Caco-2 (cell line): ENCODE results near the gene STAG1. TPM values are rescaled to one million over a fixed set of nuclear protein-coding genes. Genes with fewer than 3 reads are reported as not detected.
"Not testable (repeated sequence)": the region's sequence is repeated elsewhere in the genome, so short reads cannot be mapped to it uniquely, and the experiment has no call there.

ENCODE experiments used
- BruUV-seq: library from RNA; stranded (reverse); fragments of 400-500 nt; replicated peaks from 2 replicates; lab custom pipeline; 2021; lab: Mats Ljungman, UMichigan
- CTCF ChIA-PET: fragments of 300-600 bp; sonication (Branson Sonifier 250); formaldehyde crosslinking; loops from one replicate; lab custom pipeline; 2022; ENCODE audit warnings: antibody characterized with exemption; lab: Charles Lee
- POLR2A ChIA-PET: fragments of 300-600 bp; sonication (Branson Sonifier 250); formaldehyde crosslinking; loops from one replicate; lab custom pipeline; 2022; ENCODE audit warnings: antibody characterized with exemption; lab: Charles Lee
- DNase-seq, 2 experiments: peaks; one replicate each; pipeline versions ENCODE4 v3.0.0 to v3.0.0-alpha.2; 2020 to 2022
- H3K27me3 ChIP-seq: replicated peaks from 2 replicates; pipeline ENCODE4 v1.6.0; 2011; ENCODE audit warnings: low read length; ENCODE audit not compliant: control insufficient read depth, insufficient read depth
- H3K36me3 ChIP-seq: 2 replicates; pipeline ENCODE4 v1.5.1; 2011; ENCODE audit warnings: low read length; ENCODE audit not compliant: control insufficient read depth, insufficient read depth
- H3K4me1 ChIP-seq: fragments of 250-450 bp; sonication (Bioruptor Pico); 2 replicates; pipeline ENCODE4 v1.5.1; 2020; ENCODE audit warnings: mild to moderate bottlenecking
- H3K4me3 ChIP-seq: 2 replicates; pipeline ENCODE4 v1.5.1; 2011; ENCODE audit warnings: low read depth, mild to moderate bottlenecking, control low read depth, low read length
- H3K9me3 ChIP-seq: fragments of 250-450 bp; sonication (Bioruptor Pico); 2 replicates; pipeline ENCODE4 v1.5.1; 2020; ENCODE audit warnings: mild to moderate bottlenecking, moderate library complexity
- H3K27ac Mint-ChIP-seq: one replicate; pipeline ENCODE4 v1.8.0; 2022; ENCODE audit warnings: mixed read lengths; ENCODE audit not compliant: unreplicated experiment
- H3K27me3 Mint-ChIP-seq: one replicate; pipeline ENCODE4 v1.8.0; 2022; ENCODE audit warnings: mixed read lengths; ENCODE audit not compliant: insufficient read depth, unreplicated experiment
- H3K36me3 Mint-ChIP-seq: one replicate; pipeline ENCODE4 v1.8.0; 2022; ENCODE audit warnings: mild to moderate bottlenecking, mixed read lengths; ENCODE audit not compliant: insufficient read depth, unreplicated experiment
- H3K4me1 Mint-ChIP-seq: one replicate; pipeline ENCODE4 v1.8.0; 2022; ENCODE audit warnings: low read depth, mixed read lengths; ENCODE audit not compliant: unreplicated experiment
- H3K4me3 Mint-ChIP-seq: one replicate; pipeline ENCODE4 v1.8.0; 2022; ENCODE audit warnings: mild to moderate bottlenecking, moderate library complexity, mixed read lengths; ENCODE audit not compliant: unreplicated experiment
- H3K9me3 Mint-ChIP-seq: one replicate; pipeline ENCODE4 v1.8.0; 2022; ENCODE audit warnings: mixed read lengths; ENCODE audit not compliant: unreplicated experiment
- CTCF ChIP-seq, 2 experiments: fragments of 200-600 bp in 1 of 2; IDR thresholded peaks; 1 replicate in 1 of 2; 2 replicates in 1 of 2; pipeline versions ENCODE4 v1.5.1 to v1.8.0; 2011 to 2022; ENCODE audit warnings: antibody characterized with exemption in 1 of 2, control low read depth in 1 of 2, inconsistent platforms in 1 of 2, low read depth in 1 of 2, low read length in 1 of 2, mild to moderate bottlenecking in 1 of 2, moderate library complexity in 1 of 2; ENCODE audit not compliant: insufficient read depth in 1 of 2, severe bottlenecking in 1 of 2, unreplicated experiment in 1 of 2
- intact Hi-C: fragments of 100-400 bp; cut with micrococcal nuclease; formaldehyde crosslinking; loops from one replicate; pipeline ENCODE4 v1.10.0; 2022; ENCODE audit not compliant: unreplicated experiment
- total RNA-seq: library from RNA; stranded (reverse); gene quantifications from 2 replicates; pipeline ENCODE4 v1.2.3, GENCODE V29; 2022

STAG1 gene
- total RNA-seq, 1 experiment from 2014 or later = 37.5 TPM

GRCh38 chr3:136617198-136617597 lies 135.0 kb downstream of the STAG1 start:
- Histone ChIP-seq H3K27me3 (no peaks in the 10 kb centered on the region), H3K4me3 (no peak overlapping the region), H3K4me1 (peaks cover 12% of the 10 kb centered on the region; the same call in 1 of the 2 replicates), H3K36me3 (no peaks in the 10 kb centered on the region), H3K9me3 (no peaks in the 10 kb centered on the region)
- CTCF ChIA-PET = interaction anchor here (1.0 to 2.8 kb wide), 3 partner anchors 72 to 226 kb away, joined by 4 to 11 read pairs (median 6); partner anchors contain the start of gene STAG1
- BruUV-seq = no TSS peak
- intact Hi-C loops = loop anchor here (1.0 to 10.0 kb wide), 4 partner anchors 71 to 542 kb away; partner anchors contain the start of gene STAG1
- peak; percentile 41 to 45 for DNase-seq
- H3K9me3 Mint-ChIP-seq = no peaks in the 10 kb centered on the region
- peaks cover 32% of the 10 kb centered on the region for H3K36me3 Mint-ChIP-seq
- no peak overlapping the region for H3K27ac Mint-ChIP-seq
- POLR2A ChIA-PET = no interaction called here
- peak in 1 of 2 experiments; percentile 18 for TF ChIP-seq CTCF (IDR thresholded peaks at IDR 0.05; ENCODE audit: insufficient read depth in 1 of 2, low read depth in 1 of 2, low read length in 1 of 2, severe bottlenecking in 1 of 2, unreplicated experiment in 1 of 2)
- no peaks in the 10 kb centered on the region for H3K27me3 Mint-ChIP-seq
- H3K4me1 Mint-ChIP-seq = peaks cover 16% of the 10 kb centered on the region
- H3K4me3 Mint-ChIP-seq = no peak overlapping the region

- peaks cover 4% of the 10 kb centered on the region for H3K4me1 Mint-ChIP-seq
- intact Hi-C loops = loop anchor here (10.0 kb wide), 1 partner anchor 538 kb away; no protein-coding TSS in a partner anchor
- Histone ChIP-seq H3K4me1 (peaks cover 9% of the 10 kb centered on the region; the same call in 1 of the 2 replicates), H3K27me3 (no peaks in the 10 kb centered on the region), H3K9me3 (no peaks in the 10 kb centered on the region), H3K4me3 (no peak overlapping the region), H3K36me3 (peaks cover 1% of the 10 kb centered on the region; the same call in 1 of the 2 replicates)
- no peak for DNase-seq
- POLR2A ChIA-PET = no interaction called here
- no peaks in the 10 kb centered on the region for H3K9me3 Mint-ChIP-seq
- no peak for TF ChIP-seq CTCF (IDR thresholded peaks at IDR 0.05; ENCODE audit: insufficient read depth in 1 of 2, low read depth in 1 of 2, low read length in 1 of 2, severe bottlenecking in 1 of 2, unreplicated experiment in 1 of 2)
- BruUV-seq = no TSS peak
- H3K4me3 Mint-ChIP-seq = no peak overlapping the region
- CTCF ChIA-PET = no interaction called here
- peaks cover 30% of the 10 kb centered on the region for H3K36me3 Mint-ChIP-seq
- H3K27me3 Mint-ChIP-seq = no peaks in the 10 kb centered on the region
- no peak overlapping the region for H3K27ac Mint-ChIP-seq
Observed at GRCh38 chr3:136612512-136612911, 139.7 kb downstream of the STAG1 start.

- no peak for TF ChIP-seq CTCF (IDR thresholded peaks at IDR 0.05; ENCODE audit: insufficient read depth in 1 of 2, low read depth in 1 of 2, low read length in 1 of 2, severe bottlenecking in 1 of 2, unreplicated experiment in 1 of 2)
- CTCF ChIA-PET = no interaction called here
- intact Hi-C loops = no loop called here
- H3K9me3 Mint-ChIP-seq = no peaks in the 10 kb centered on the region
- Histone ChIP-seq H3K9me3 (no peaks in the 10 kb centered on the region), H3K36me3 (peaks cover 1% of the 10 kb centered on the region; the same call in 1 of the 2 replicates), H3K27me3 (no peaks in the 10 kb centered on the region), H3K4me3 (no peak overlapping the region), H3K4me1 (peaks cover 9% of the 10 kb centered on the region; the same call in 1 of the 2 replicates)
- peaks cover 9% of the 10 kb centered on the region for H3K4me1 Mint-ChIP-seq
- peaks cover 38% of the 10 kb centered on the region for H3K36me3 Mint-ChIP-seq
- no peak overlapping the region for H3K4me3 Mint-ChIP-seq
- POLR2A ChIA-PET = no interaction called here
- no peak overlapping the region for H3K27ac Mint-ChIP-seq
- no TSS peak for BruUV-seq
- H3K27me3 Mint-ChIP-seq = no peaks in the 10 kb centered on the region
- no peak for DNase-seq
Observed at GRCh38 chr3:136606990-136607389, 145.2 kb downstream of the STAG1 start.

GRCh38 chr3:136606216-136606615 lies 146.0 kb downstream of the STAG1 start:
- H3K4me3 Mint-ChIP-seq, H3K9me3 ChIP-seq, H3K9me3 Mint-ChIP-seq, H3K27me3 Mint-ChIP-seq, H3K36me3 ChIP-seq, BruUV-seq, H3K4me1 ChIP-seq, H3K4me3 ChIP-seq, DNase-seq, H3K27ac Mint-ChIP-seq, H3K4me1 Mint-ChIP-seq, CTCF ChIA-PET, H3K27me3 ChIP-seq, intact Hi-C loops, POLR2A ChIA-PET: not testable (repeated sequence)
- H3K36me3 Mint-ChIP-seq = peaks cover 42% of the 10 kb centered on the region
